Urothelium cell line (cell line): ENCODE measurements around the gene TTC24.

Experiments
- DNase-seq: peaks from one replicate; pipeline ENCODE4 v3.0.0; 2011; ENCODE audit warnings: low spot score, mixed read lengths
- FAIRE-seq: peaks from 2 replicates; lab custom pipeline; 2011; peaks lifted over from hg19 to GRCh38; lab: Jason Lieb, UNC

The TTC24 gene

GRCh38 chr1:156632355-156632754, 52.8 kb downstream of the TTC24 start:
- DNase-seq (no peak), FAIRE-seq (no peak)
